ENCODE results near the gene RERE. TPM values are rescaled to one million over a fixed set of nuclear protein-coding genes. Genes with fewer than 3 reads are reported as not detected.

The RERE gene
- total RNA-seq, 3 donors from 2014 or later, result 99.5 to 204 (median 174) TPM

DNA sequence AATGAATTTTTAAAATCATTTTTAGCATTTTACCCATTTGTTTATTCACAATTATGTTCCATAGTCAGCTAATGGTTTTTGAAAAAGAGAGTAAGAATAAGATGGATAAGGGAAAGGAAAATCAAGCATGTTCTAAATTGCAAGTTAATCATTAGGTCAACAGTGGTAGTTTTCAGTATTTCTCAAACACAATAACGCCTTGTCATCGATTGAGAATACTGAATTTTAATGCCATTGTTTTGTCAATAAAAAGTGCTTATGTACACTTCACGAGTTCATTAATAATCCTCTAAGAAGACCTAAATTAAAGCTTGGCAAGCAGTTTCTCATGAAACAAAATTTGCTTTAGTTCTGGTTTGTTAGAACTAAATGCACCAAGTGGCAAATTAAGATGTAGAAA is 100.3 kb downstream of the RERE start:
- intact Hi-C loops (cut with DNase I, micrococcal nuclease), result no loop called here
- ATAC-seq (no peak), DNase-seq (no peak)
- H3K4me3 ChIP-seq, result no peak overlapping the region
- no peaks in the 10 kb centered on the region for H3K36me3 ChIP-seq (ENCODE audit: low read depth)
- no peaks in the 10 kb centered on the region for H3K9me3 ChIP-seq
- TF ChIP-seq, protein P1, sequence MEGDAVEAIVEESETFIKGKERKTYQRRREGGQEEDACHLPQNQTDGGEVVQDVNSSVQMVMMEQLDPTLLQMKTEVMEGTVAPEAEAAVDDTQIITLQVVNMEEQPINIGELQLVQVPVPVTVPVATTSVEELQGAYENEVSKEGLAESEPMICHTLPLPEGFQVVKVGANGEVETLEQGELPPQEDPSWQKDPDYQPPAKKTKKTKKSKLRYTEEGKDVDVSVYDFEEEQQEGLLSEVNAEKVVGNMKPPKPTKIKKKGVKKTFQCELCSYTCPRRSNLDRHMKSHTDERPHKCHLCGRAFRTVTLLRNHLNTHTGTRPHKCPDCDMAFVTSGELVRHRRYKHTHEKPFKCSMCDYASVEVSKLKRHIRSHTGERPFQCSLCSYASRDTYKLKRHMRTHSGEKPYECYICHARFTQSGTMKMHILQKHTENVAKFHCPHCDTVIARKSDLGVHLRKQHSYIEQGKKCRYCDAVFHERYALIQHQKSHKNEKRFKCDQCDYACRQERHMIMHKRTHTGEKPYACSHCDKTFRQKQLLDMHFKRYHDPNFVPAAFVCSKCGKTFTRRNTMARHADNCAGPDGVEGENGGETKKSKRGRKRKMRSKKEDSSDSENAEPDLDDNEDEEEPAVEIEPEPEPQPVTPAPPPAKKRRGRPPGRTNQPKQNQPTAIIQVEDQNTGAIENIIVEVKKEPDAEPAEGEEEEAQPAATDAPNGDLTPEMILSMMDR (IDR thresholded peaks at IDR 0.05), result no peak
- H3K4me1 ChIP-seq (ENCODE audit: low read depth), result peaks cover 13% of the 10 kb centered on the region

GRCh38 chr1:8716238-8716637 is 101.2 kb downstream of the RERE start:
- Histone ChIP-seq H3K36me3 (ENCODE audit: low read depth) (no peaks in the 10 kb centered on the region), H3K4me1 (ENCODE audit: low read depth) (peaks cover 13% of the 10 kb centered on the region), H3K4me3 (no peak overlapping the region), H3K9me3 (no peaks in the 10 kb centered on the region)
- TF ChIP-seq, protein P1 (IDR thresholded peaks at IDR 0.05), result no peak
- DNase-seq (no peak), ATAC-seq (no peak)
- intact Hi-C loops (cut with DNase I, micrococcal nuclease), result no loop called here

- TF ChIP-seq, protein P1 (IDR thresholded peaks at IDR 0.05), result no peak
- ATAC-seq (no peak), DNase-seq (no peak)
- Histone ChIP-seq H3K9me3 (no peaks in the 10 kb centered on the region), H3K36me3 (ENCODE audit: low read depth) (no peaks in the 10 kb centered on the region), H3K4me1 (ENCODE audit: low read depth) (peaks cover 13% of the 10 kb centered on the region), H3K4me3 (no peak overlapping the region)
- intact Hi-C loops (cut with DNase I, micrococcal nuclease), result no loop called here
These were observed 103.3 kb downstream of the RERE start for GRCh38 chr1:8714173-8714572.

- DNase-seq, result no peak
- Histone ChIP-seq H3K36me3 (ENCODE audit: low read depth) (no peaks in the 10 kb centered on the region), H3K9me3 (no peaks in the 10 kb centered on the region), H3K4me1 (ENCODE audit: low read depth) (peaks cover 13% of the 10 kb centered on the region), H3K4me3 (no peak overlapping the region)
- ATAC-seq, result peak; percentile 92
- TF ChIP-seq, protein P1 (IDR thresholded peaks at IDR 0.05), result no peak
- intact Hi-C loops (cut with DNase I, micrococcal nuclease), result no loop called here
These were observed 104.8 kb downstream of the RERE start for GRCh38 chr1:8712413-8713231.

GRCh38 chr1:8711873-8712412 is 105.5 kb downstream of the RERE start:
- Histone ChIP-seq H3K4me3 (no peak overlapping the region), H3K4me1 (ENCODE audit: low read depth) (peaks cover 13% of the 10 kb centered on the region), H3K9me3 (no peaks in the 10 kb centered on the region), H3K36me3 (ENCODE audit: low read depth) (no peaks in the 10 kb centered on the region)
- DNase-seq (no peak), ATAC-seq (peak; percentile 60)
- TF ChIP-seq, protein P1 (IDR thresholded peaks at IDR 0.05), result no peak
- intact Hi-C loops (cut with DNase I, micrococcal nuclease), result no loop called here

Measured in mucosa of descending colon (tissue), 3 donors.